Heart right ventricle (tissue), 16 donors: ENCODE results near the gene GMFB. TPM values are rescaled to one million over a fixed set of nuclear protein-coding genes. Genes with fewer than 3 reads are reported as not detected.

Experiments used
- ATAC-seq, 8 donors: fragments of 200-7000 bp; cut with Tn5 transposase; one replicate each; pipeline ENCODE4 v1.9.1; 2020; ENCODE audit warnings: mild to moderate bottlenecking in 8 of 8, moderate library complexity in 8 of 8, moderate number of reproducible peaks in 1 of 8
- DNase-seq, 2 donors: peaks; one replicate each; pipeline ENCODE4 v3.0.0-alpha.2; 2020
- H3K27ac ChIP-seq, 10 donors: fragments of 200-600 bp; sonication (generic) in 2 of 10; one replicate each; pipeline versions ENCODE4 v1.5.0 to v1.8.0; 2020 to 2022; ENCODE audit warnings: mild to moderate bottlenecking in 3 of 10
- H3K27me3 ChIP-seq, 7 donors: fragments of 200-600 bp; one replicate each; pipeline ENCODE4 v1.8.0; 2021 to 2022; ENCODE audit warnings: mild to moderate bottlenecking in 2 of 7
- H3K36me3 ChIP-seq, 9 donors: fragments of 200-600 bp; sonication (generic) in 1 of 9; one replicate each; pipeline versions ENCODE4 v1.5.0 to v1.8.0; 2020 to 2022; ENCODE audit warnings: mild to moderate bottlenecking in 2 of 9
- H3K4me1 ChIP-seq, 9 donors: fragments of 200-600 bp; sonication (generic) in 1 of 9; one replicate each; pipeline versions ENCODE4 v1.5.0 to v1.8.0; 2020 to 2022; ENCODE audit warnings: mild to moderate bottlenecking in 4 of 9
- H3K4me3 ChIP-seq, 10 donors: fragments of 200-600 bp; sonication (generic) in 2 of 10; one replicate each; pipeline versions ENCODE4 v1.5.0 to v1.8.0; 2020 to 2022; ENCODE audit warnings: mild to moderate bottlenecking in 7 of 10, moderate library complexity in 2 of 10
- H3K9me3 ChIP-seq, 11 donors: fragments of 200-600 bp in 10 of 11; sonication (generic) in 2 of 11; one replicate each; pipeline versions ENCODE4 v1.5.0 to v1.8.0; 2013 to 2022; ENCODE audit warnings: mild to moderate bottlenecking in 2 of 11, control low read depth in 1 of 11, moderate library complexity in 1 of 11
- CTCF ChIP-seq, 9 donors: fragments of 200-600 bp; sonication (generic) in 2 of 9; IDR thresholded peaks; one replicate each; pipeline versions ENCODE4 v1.5.0 to v1.8.0; 2021 to 2022; ENCODE audit warnings: antibody characterized with exemption in 9 of 9, mild to moderate bottlenecking in 5 of 9, moderate library complexity in 1 of 9
- WGBS, 2 donors: extraction: QIAGEN DNeasy Blood & Tissue Kit; methylation state at CpG; one replicate each; pipeline ENCODE4 v1.1.7; 2013; ENCODE audit warnings: inconsistent platforms in 1 of 2; 5-methylcytosine and 5-hydroxymethylcytosine counted together
- intact Hi-C, 10 donors: fragments of 100-400 bp; cut with DNase I; formaldehyde crosslinking; loops; one replicate each; pipeline versions ENCODE4 v1.11.1 to v1.14.2; 2022
- polyA plus RNA-seq, 2 donors: library from polyadenylated mRNA; stranded (reverse); fragments of 200-250 nt; gene quantifications; one replicate each; pipeline ENCODE4 v1.2.3, GENCODE V29; 2013
- total RNA-seq, 10 donors: library from RNA; stranded (reverse); fragmentation: NEBNext Ultra II Directional in 3 of 10; extraction: Animal tissue kit (Norgen Biotek cat#: 25700) in 3 of 10; gene quantifications; one replicate each; pipeline versions ENCODE4 v1.2.1 to v1.2.4, GENCODE V29; 2021 to 2023
- donor health status: Arrhythmogenic right ventricular cardiomyopathy.
- donor health status: ischemic (EF 13 %, LVEDD 7.1; RV severe dilation, severe dysfunction).
- donor health status: healthy with polysubstance abuse.
- donor health status: DM: no; HTN: yes; CAD: no.
- donor health status: DM: no; HTN: no; CAD: no.
- donor health status: ischemic (EF 25% LVEDD 6.9; RV normal size, moderate dysfunction).
- donor health status: ischemic (EF 25% LVEDD 5.7; RV mildly dilated, moderate dysfunction).
- donor health status: healthy.
- donor health status: DM: yes; HTN: yes; CAD: no.
- donor health status: Ischemic cardiomyopathy.
- donor health status: ischemic (EF 35%, LVEDD 5.7; RV mildly dilated, moderate dysfunction).
- donor health status: nonischemic (EF 11% LVEDD 7.7; RV severe dilation, severe dysfunction).
- donor health status: DM: yes; HTN: yes; CAD: no.
- donor health status: PGD.
- donor health status: ischemic (EF 29% LVEDD 5.4; RV normal size, mild dysfunction).
- donor health status: nonischemic (EF 23%, LVEDD 6.1; RV moderate dilation, normal function).

Gene GMFB
- total and polyA plus RNA-seq, 12 donors, result 9.1 to 30.5 (median 19.6) TPM

GRCh38 chr14:54528973-54529372, 40.2 kb upstream of the GMFB start:
- H3K4me1 ChIP-seq, result peaks cover 0 to 11% (median 0%) of the 10 kb centered on the region in 9 donors
- H3K9me3 ChIP-seq, result no peaks in the 10 kb centered on the region
- peak in 1 of 8 donors; percentile 35 for ATAC-seq
- no peak overlapping the region for H3K4me3 ChIP-seq
- H3K27ac ChIP-seq, result no peak overlapping the region
- 54 to 56% methylated on average over 2 of the region's 2 CpGs for whole genome bisulfite sequencing, 2 donors
- no peaks in the 10 kb centered on the region for H3K27me3 ChIP-seq
- DNase-seq, result no peak
- TF ChIP-seq CTCF (IDR thresholded peaks at IDR 0.05), result no peak
- intact Hi-C loops, result no loop called here
- H3K36me3 ChIP-seq, result peaks cover 0 to 88% (median 23%) of the 10 kb centered on the region in 9 donors

DNA sequence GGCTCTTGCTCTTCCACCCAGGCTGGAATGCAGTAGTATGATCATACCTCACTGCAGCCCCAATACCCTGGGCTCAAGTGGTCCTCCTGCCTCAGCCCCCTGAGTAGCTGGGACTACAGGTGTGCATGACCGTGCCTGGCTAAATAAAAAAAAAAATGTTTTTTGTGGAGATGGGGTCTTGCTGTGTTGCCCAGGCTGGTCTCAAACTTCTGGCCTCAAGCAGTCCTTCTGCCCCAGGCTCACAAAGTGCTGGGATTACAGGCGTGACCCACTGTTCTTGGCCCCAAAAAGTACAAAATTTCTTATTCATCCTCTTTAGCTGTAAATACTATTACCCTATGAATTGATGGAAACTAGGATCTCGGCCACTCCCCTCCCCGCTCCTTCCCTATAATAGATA, 35.6 kb upstream of the GMFB start:
- H3K27ac ChIP-seq, result no peak overlapping the region
- no peak overlapping the region for H3K4me3 ChIP-seq
- no peak for DNase-seq
- intact Hi-C loops, result no loop called here
- H3K36me3 ChIP-seq, result peaks cover 0 to 75% (median 25%) of the 10 kb centered on the region in 9 donors
- no peak for TF ChIP-seq CTCF (IDR thresholded peaks at IDR 0.05)
- no peaks in the 10 kb centered on the region for H3K9me3 ChIP-seq
- peaks cover 0 to 6% (median 0%) of the 10 kb centered on the region in 9 donors for H3K4me1 ChIP-seq
- WGBS, 2 donors, result 96 to 99% methylated on average over 4 of the region's 4 CpGs
- no peak for ATAC-seq
- H3K27me3 ChIP-seq, result no peaks in the 10 kb centered on the region

DNA sequence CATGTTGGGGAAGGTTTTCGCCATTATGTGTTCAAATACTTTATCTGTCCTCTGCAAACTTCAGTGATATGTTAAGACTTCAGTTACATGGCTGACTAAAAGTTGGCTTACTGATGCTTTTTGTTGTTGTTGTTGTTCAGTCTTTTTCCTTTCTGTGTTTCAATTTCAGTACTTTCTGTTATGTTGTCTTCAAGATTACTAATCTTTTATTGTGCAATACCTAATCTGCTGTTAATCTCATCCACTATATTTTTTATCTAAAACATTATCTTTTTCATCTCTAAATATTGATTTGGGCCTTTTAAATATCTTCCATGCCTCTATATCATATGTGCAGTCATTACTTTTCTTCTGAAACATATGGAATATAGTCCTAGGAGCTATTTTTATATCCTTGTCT, 27.9 kb upstream of the GMFB start:
- Histone ChIP-seq H3K36me3 (peaks cover 0 to 20% (median 0%) of the 10 kb centered on the region in 9 donors), H3K27me3 (no peaks in the 10 kb centered on the region), H3K9me3 (peaks cover 0 to 19% (median 6%) of the 10 kb centered on the region in 11 donors), H3K4me3 (no peak overlapping the region), H3K4me1 (peaks cover 0 to 15% (median 12%) of the 10 kb centered on the region in 9 donors), H3K27ac (no peak overlapping the region)
- intact Hi-C loops, result no loop called here
- TF ChIP-seq CTCF (IDR thresholded peaks at IDR 0.05), result no peak
- ATAC-seq (no peak), DNase-seq (no peak)
- 97 to 98% methylated on average over 1 of the region's 1 CpG for WGBS, 2 donors

GRCh38 chr14:54515670-54516069, 26.9 kb upstream of the GMFB start:
- TF ChIP-seq CTCF (IDR thresholded peaks at IDR 0.05), result no peak

More at GRCh38 chr14:54515670-54516069, 26.9 kb upstream of the GMFB start:
- H3K4me1 ChIP-seq, result peaks cover 0 to 26% (median 22%) of the 10 kb centered on the region in 9 donors
- H3K27ac ChIP-seq, result no peak overlapping the region
- WGBS, 2 donors, result 85 to 98% methylated on average over 1 of the region's 1 CpG
- H3K9me3 ChIP-seq, result peaks cover 0 to 19% (median 6%) of the 10 kb centered on the region in 11 donors
- H3K4me3 ChIP-seq, result no peak overlapping the region
- no peak for ATAC-seq
- intact Hi-C loops, result no loop called here
- H3K36me3 ChIP-seq, result peaks cover 0 to 20% (median 0%) of the 10 kb centered on the region in 9 donors
- no peaks in the 10 kb centered on the region for H3K27me3 ChIP-seq
- no peak for DNase-seq
